Gastroesophageal sphincter (tissue), 4 donors: ENCODE data around the gene ETV6. TPM values are rescaled to one million over a fixed set of nuclear protein-coding genes. Genes with fewer than 3 reads are reported as not detected.

Experiments used
- ATAC-seq: fragments of 150-250 bp; one replicate; pipeline ENCODE4 v1.9.1; 2016; ENCODE audit warnings: mild to moderate bottlenecking, moderate library complexity
- H3K27ac ChIP-seq, 4 donors: fragments of 200-600 bp; sonication (generic) in 3 of 4; 1 replicate in 3 of 4; 2 replicates in 1 of 4; pipeline ENCODE4 v1.5.1; 2016 to 2019
- H3K27me3 ChIP-seq: fragments of 200-600 bp; sonication (generic); one replicate; pipeline ENCODE4 v1.5.1; 2019
- H3K36me3 ChIP-seq, 2 donors: fragments of 200-600 bp; sonication (generic); one replicate each; pipeline ENCODE4 v1.5.1; 2019; ENCODE audit warnings: control low read depth in 1 of 2
- H3K4me1 ChIP-seq, 3 donors: fragments of 200-600 bp; sonication (generic); 1 replicate in 2 of 3; 2 replicates in 1 of 3; pipeline ENCODE4 v1.5.1; 2016 to 2019; ENCODE audit warnings: control low read depth in 2 of 3
- H3K4me3 ChIP-seq, 2 donors: fragments of 200-600 bp; sonication (generic); one replicate each; pipeline ENCODE4 v1.5.1; 2019; ENCODE audit warnings: mild to moderate bottlenecking in 1 of 2, moderate library complexity in 1 of 2
- H3K9me3 ChIP-seq, 3 donors: fragments of 200-600 bp; sonication (generic); one replicate each; pipeline ENCODE4 v1.5.1; 2017 to 2019; ENCODE audit warnings: control low read depth in 2 of 3
- CTCF ChIP-seq, 4 experiments: fragments of 200-600 bp in 2 of 4; fragments of 450-650 bp in 2 of 4; sonication (generic) in 1 of 4; IDR thresholded peaks; one replicate each; pipeline ENCODE4 v1.5.1; 2017 to 2019; ENCODE audit warnings: antibody characterized with exemption in 4 of 4, mild to moderate bottlenecking in 2 of 4, moderate library complexity in 2 of 4
- EP300 ChIP-seq: sonication (generic); formaldehyde crosslinking; IDR thresholded peaks from one replicate; pipeline ENCODE4 v1.6.1; 2017; ENCODE audit warnings: antibody characterized with exemption, mild to moderate bottlenecking
- POLR2A ChIP-seq, 2 donors: fragments of 450-650 bp; IDR thresholded peaks; one replicate each; pipeline ENCODE4 v1.6.1; 2017; ENCODE audit warnings: antibody characterized with exemption in 2 of 2, mild to moderate bottlenecking in 2 of 2, moderate library complexity in 1 of 2
- POLR2AphosphoS5 ChIP-seq: sonication (generic); formaldehyde crosslinking; IDR thresholded peaks from one replicate; pipeline ENCODE4 v1.6.1; 2017; ENCODE audit warnings: antibody characterized with exemption
- WGBS, 2 donors: methylation state at CpG; one replicate each; pipeline ENCODE4 v1.1.5; 2018; ENCODE audit warnings: low coverage in 1 of 2; 5-methylcytosine and 5-hydroxymethylcytosine counted together
- total RNA-seq, 4 donors: library from RNA; depleted of rRNA; stranded (reverse); fragments of >200 nt; gene quantifications; one replicate each; pipeline ENCODE4 v1.1.0, GENCODE V29; 2016

The ETV6 gene
- total RNA-seq, 4 donors from 2014 or later, result 18.7 to 30.1 (median 21.1) TPM

- peak overlapping the region; percentile 25 to 91 (median 75) for H3K27ac ChIP-seq
These were observed 120.4 kb downstream of the ETV6 start for GRCh38 chr12:11769723-11770514.

GRCh38 chr12:11771356-11771755 is 121.9 kb downstream of the ETV6 start:
- Histone ChIP-seq H3K4me1 (peaks cover 29 to 95% (median 40%) of the 10 kb centered on the region in 3 donors), H3K27me3 (no peaks in the 10 kb centered on the region), H3K4me3 (no peak overlapping the region), H3K9me3 (no peaks in the 10 kb centered on the region), H3K27ac (peak overlapping the region; percentile 34 to 91 (median 75)), H3K36me3 (no peaks in the 10 kb centered on the region)
- no peak for ATAC-seq
- 40 to 52% methylated on average over 1 to 3 of the region's 3 CpGs for WGBS, 2 donors
- no peak for TF ChIP-seq POLR2A (IDR thresholded peaks at IDR 0.05)
- TF ChIP-seq EP300, result no peak
- no peak for TF ChIP-seq CTCF (IDR thresholded peaks at IDR 0.05)
- TF ChIP-seq POLR2AphosphoS5, result no peak

More at GRCh38 chr12:11769723-11770514, 120.4 kb downstream of the ETV6 start:
- Histone ChIP-seq H3K9me3 (no peaks in the 10 kb centered on the region), H3K4me3 (no peak overlapping the region), H3K36me3 (no peaks in the 10 kb centered on the region), H3K27me3 (no peaks in the 10 kb centered on the region), H3K4me1 (peaks cover 40 to 95% (median 45%) of the 10 kb centered on the region in 3 donors)
- TF ChIP-seq POLR2A (IDR thresholded peaks at IDR 0.05) (no peak), POLR2AphosphoS5 (no peak), CTCF (IDR thresholded peaks at IDR 0.05) (no peak), EP300 (no peak)
- 80 to 87% methylated on average over 9 to 10 of the region's 12 CpGs for WGBS, 2 donors
- ATAC-seq, result no peak

- ATAC-seq, result no peak
- 73 to 92% methylated on average over 2 to 3 of the region's 3 CpGs for WGBS, 2 donors
- Histone ChIP-seq H3K36me3 (no peaks in the 10 kb centered on the region), H3K27me3 (no peaks in the 10 kb centered on the region), H3K4me3 (no peak overlapping the region), H3K27ac (peak overlapping the region in 3 of 4 donors; percentile 65 to 91 (median 85)), H3K4me1 (peaks cover 22 to 94% (median 34%) of the 10 kb centered on the region in 3 donors), H3K9me3 (no peaks in the 10 kb centered on the region)
- TF ChIP-seq POLR2A (IDR thresholded peaks at IDR 0.05), result no peak
- TF ChIP-seq POLR2AphosphoS5, result no peak
- no peak for TF ChIP-seq CTCF (IDR thresholded peaks at IDR 0.05)
- TF ChIP-seq EP300, result no peak
These were observed 122.5 kb downstream of the ETV6 start for GRCh38 chr12:11771895-11772502.

- peak; percentile 32 for ATAC-seq
- TF ChIP-seq EP300 (no peak), POLR2A (IDR thresholded peaks at IDR 0.05) (no peak), POLR2AphosphoS5 (no peak), CTCF (IDR thresholded peaks at IDR 0.05) (no peak)
- Histone ChIP-seq H3K27me3 (no peaks in the 10 kb centered on the region), H3K4me3 (no peak overlapping the region), H3K27ac (peak overlapping the region; percentile 58 to 91 (median 84)), H3K36me3 (no peaks in the 10 kb centered on the region), H3K4me1 (peaks cover 19 to 93% (median 32%) of the 10 kb centered on the region in 3 donors), H3K9me3 (no peaks in the 10 kb centered on the region)
- 81 to 82% methylated on average over 5 to 6 of the region's 10 CpGs for WGBS, 2 donors
These were observed 124.6 kb downstream of the ETV6 start for GRCh38 chr12:11773889-11774677.
